Measurements from ENCODE around the gene CDH8. TPM values are rescaled to one million over a fixed set of nuclear protein-coding genes. Genes with fewer than 3 reads are reported as not detected.

Gene CDH8
- total and polyA plus RNA-seq, 8 donors = 0.05 to 0.20 (median 0.15) TPM; not detected in 4

GRCh38 chr16:61823326-61823725 is 212.9 kb downstream of the CDH8 start:
- ATAC-seq (no peak), DNase-seq (no peak), FAIRE-seq (no peak)
- Histone ChIP-seq H3K27ac (no peak overlapping the region), H3K27me3 (no peaks in the 10 kb centered on the region), H3K4me3 (no peak overlapping the region), H3K9me3 (no peaks in the 10 kb centered on the region), H3K36me3 (no peaks in the 10 kb centered on the region), H3K4me1 (no peaks in the 10 kb centered on the region)
- intact Hi-C loops (cut with DNase I) = no loop called here
- no peak for TF ChIP-seq CTCF (IDR thresholded peaks at IDR 0.05)
- 50 to 71% methylated on average over 1 of the region's 1 CpG for whole genome bisulfite sequencing, 2 donors

GRCh38 chr16:61820820-61821219 is 215.4 kb downstream of the CDH8 start:
- Histone ChIP-seq H3K27me3 (peaks cover 0 to 7% (median 0%) of the 10 kb centered on the region in 4 donors), H3K27ac (no peak overlapping the region), H3K4me3 (no peak overlapping the region), H3K9me3 (no peaks in the 10 kb centered on the region), H3K36me3 (no peaks in the 10 kb centered on the region), H3K4me1 (no peaks in the 10 kb centered on the region)
- intact Hi-C loops (cut with DNase I) = no loop called here
- 62 to 78% methylated on average over 2 of the region's 2 CpGs for WGBS, 2 donors
- DNase-seq (no peak), ATAC-seq (no peak), FAIRE-seq (no peak)
- no peak for TF ChIP-seq CTCF (IDR thresholded peaks at IDR 0.05)

- FAIRE-seq (no peak), ATAC-seq (no peak), DNase-seq (no peak)
- no peaks in the 10 kb centered on the region for H3K36me3 ChIP-seq
- peaks cover 0 to 7% (median 0%) of the 10 kb centered on the region in 4 donors for H3K27me3 ChIP-seq
- no peak overlapping the region for H3K27ac ChIP-seq
- H3K4me3 ChIP-seq = no peak overlapping the region
- no peaks in the 10 kb centered on the region for H3K4me1 ChIP-seq
- intact Hi-C loops (cut with DNase I) = no loop called here
- TF ChIP-seq CTCF (IDR thresholded peaks at IDR 0.05) = no peak
- no peaks in the 10 kb centered on the region for H3K9me3 ChIP-seq
Measured at GRCh38 chr16:61820398-61820797, 215.8 kb downstream of the CDH8 start.

GRCh38 chr16:61818850-61819249 is 217.4 kb downstream of the CDH8 start:
- intact Hi-C loops (cut with DNase I) = no loop called here
- Histone ChIP-seq H3K4me3 (no peak overlapping the region), H3K4me1 (no peaks in the 10 kb centered on the region), H3K27ac (no peak overlapping the region), H3K27me3 (peaks cover 0 to 7% (median 0%) of the 10 kb centered on the region in 4 donors), H3K9me3 (no peaks in the 10 kb centered on the region), H3K36me3 (no peaks in the 10 kb centered on the region)
- no peak for TF ChIP-seq CTCF (IDR thresholded peaks at IDR 0.05)
- ATAC-seq (no peak), FAIRE-seq (no peak), DNase-seq (no peak)
- WGBS, 2 donors = 46 to 79% methylated on average over 1 of the region's 1 CpG

- H3K4me1 ChIP-seq = no peaks in the 10 kb centered on the region
- intact Hi-C loops (cut with DNase I) = no loop called here
- FAIRE-seq = no peak
- no peaks in the 10 kb centered on the region for H3K36me3 ChIP-seq
- WGBS, 2 donors = 29 to 34% methylated on average over 8 of the region's 8 CpGs
- H3K9me3 ChIP-seq = no peaks in the 10 kb centered on the region
- H3K27me3 ChIP-seq = peaks cover 0 to 7% (median 0%) of the 10 kb centered on the region in 4 donors
- no peak overlapping the region for H3K27ac ChIP-seq
- ATAC-seq = no peak
- no peak for TF ChIP-seq CTCF (IDR thresholded peaks at IDR 0.05)
- no peak overlapping the region for H3K4me3 ChIP-seq
- no peak for DNase-seq
Measured at GRCh38 chr16:61817583-61818278, 218.5 kb downstream of the CDH8 start.

All from pancreas (tissue), 10 donors.